ENCODE measurements around the gene HDAC4.

The HDAC4 gene

GRCh38 chr2:239351687-239352086 is 49.1 kb downstream of the HDAC4 start:
- no peak overlapping the region for H3K4me3 ChIP-seq (ENCODE audit: control insufficient read depth, low read depth, low read length)
- TF ChIP-seq, protein P1, sequence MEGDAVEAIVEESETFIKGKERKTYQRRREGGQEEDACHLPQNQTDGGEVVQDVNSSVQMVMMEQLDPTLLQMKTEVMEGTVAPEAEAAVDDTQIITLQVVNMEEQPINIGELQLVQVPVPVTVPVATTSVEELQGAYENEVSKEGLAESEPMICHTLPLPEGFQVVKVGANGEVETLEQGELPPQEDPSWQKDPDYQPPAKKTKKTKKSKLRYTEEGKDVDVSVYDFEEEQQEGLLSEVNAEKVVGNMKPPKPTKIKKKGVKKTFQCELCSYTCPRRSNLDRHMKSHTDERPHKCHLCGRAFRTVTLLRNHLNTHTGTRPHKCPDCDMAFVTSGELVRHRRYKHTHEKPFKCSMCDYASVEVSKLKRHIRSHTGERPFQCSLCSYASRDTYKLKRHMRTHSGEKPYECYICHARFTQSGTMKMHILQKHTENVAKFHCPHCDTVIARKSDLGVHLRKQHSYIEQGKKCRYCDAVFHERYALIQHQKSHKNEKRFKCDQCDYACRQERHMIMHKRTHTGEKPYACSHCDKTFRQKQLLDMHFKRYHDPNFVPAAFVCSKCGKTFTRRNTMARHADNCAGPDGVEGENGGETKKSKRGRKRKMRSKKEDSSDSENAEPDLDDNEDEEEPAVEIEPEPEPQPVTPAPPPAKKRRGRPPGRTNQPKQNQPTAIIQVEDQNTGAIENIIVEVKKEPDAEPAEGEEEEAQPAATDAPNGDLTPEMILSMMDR (IDR thresholded peaks at IDR 0.05; ENCODE audit: control insufficient read depth, insufficient read depth, low read depth, low read length, missing control alignments), result no peak
- no peak for DNase-seq (ENCODE audit: low read depth)

GRCh38 chr2:239349453-239350135 is 51.2 kb downstream of the HDAC4 start:
- H3K4me3 ChIP-seq (ENCODE audit: control insufficient read depth, low read depth, low read length), result no peak overlapping the region
- TF ChIP-seq, protein P1 (IDR thresholded peaks at IDR 0.05; ENCODE audit: control insufficient read depth, insufficient read depth, low read depth, low read length, missing control alignments), result no peak
- no peak for DNase-seq (ENCODE audit: low read depth)

DNA sequence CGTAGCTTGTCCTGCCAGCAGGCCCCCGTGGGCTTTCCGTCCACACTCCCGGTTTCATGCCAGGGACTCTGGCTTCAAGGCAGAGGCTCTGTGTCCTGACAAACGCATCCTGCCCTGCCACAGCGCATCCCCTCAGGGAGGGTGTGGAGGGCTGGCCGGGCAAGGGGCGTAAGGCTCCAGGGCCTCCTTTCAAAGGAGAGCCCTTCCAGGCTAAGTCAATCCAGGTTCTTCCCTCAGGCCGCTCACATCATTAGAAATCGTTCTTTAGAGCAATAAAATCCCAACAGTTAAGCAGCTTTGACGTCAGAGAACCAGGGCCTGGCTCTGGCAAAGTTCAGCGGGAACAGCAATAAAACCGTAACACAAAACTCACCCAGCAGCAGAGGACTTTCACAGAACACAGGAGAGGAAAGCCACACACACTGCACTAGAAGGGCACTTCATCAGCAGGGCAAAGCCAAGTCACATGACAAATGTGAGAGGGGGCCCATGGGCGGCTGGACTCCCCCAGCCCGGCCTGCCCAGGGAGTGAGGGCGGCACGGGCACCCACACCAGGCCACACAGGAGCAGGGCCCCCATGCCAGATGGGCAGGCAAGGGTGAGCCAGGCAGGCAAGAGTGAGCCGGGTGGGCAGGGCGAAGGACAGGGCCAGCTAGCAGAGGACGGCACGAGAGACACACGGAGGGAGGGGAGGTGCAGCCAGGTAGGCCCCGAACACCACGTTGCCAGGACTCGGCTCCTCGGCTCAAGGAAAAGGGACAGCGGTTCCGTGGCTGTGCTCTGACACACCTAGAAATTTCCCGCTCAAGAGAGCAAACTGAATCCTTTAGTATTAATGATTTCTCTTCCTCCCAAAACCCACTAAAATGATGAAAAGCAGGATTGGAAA is 52.0 kb downstream of the HDAC4 start:
- TF ChIP-seq, protein P1 (IDR thresholded peaks at IDR 0.05; ENCODE audit: control insufficient read depth, insufficient read depth, low read depth, low read length, missing control alignments), result no peak
- DNase-seq (ENCODE audit: low read depth), result no peak
- H3K4me3 ChIP-seq (ENCODE audit: control insufficient read depth, low read depth, low read length), result no peak overlapping the region

GRCh38 chr2:239346676-239347075 is 54.1 kb downstream of the HDAC4 start:
- TF ChIP-seq, protein P1 (IDR thresholded peaks at IDR 0.05; ENCODE audit: control insufficient read depth, insufficient read depth, low read depth, low read length, missing control alignments), result no peak
- H3K4me3 ChIP-seq (ENCODE audit: control insufficient read depth, low read depth, low read length), result no peak overlapping the region
- no peak for DNase-seq (ENCODE audit: low read depth)

DNA sequence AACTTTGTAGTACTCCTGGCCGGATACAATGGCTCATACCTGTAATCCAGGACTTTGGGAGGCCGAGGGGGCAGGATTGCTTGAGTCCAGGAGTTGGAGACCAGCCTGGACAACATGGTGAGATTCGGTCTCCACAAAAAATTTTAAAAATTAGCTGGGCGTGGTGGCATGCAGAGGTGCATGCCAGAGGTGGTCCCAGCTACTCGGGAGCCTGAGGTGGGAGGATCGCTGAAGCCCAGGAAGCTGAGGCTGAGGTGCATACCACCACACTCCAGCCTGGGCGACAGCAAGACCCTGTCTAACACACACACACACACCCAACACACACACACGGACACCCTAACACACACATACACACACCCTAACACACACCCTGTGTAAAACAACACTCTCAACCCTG is 55.6 kb downstream of the HDAC4 start:
- H3K4me3 ChIP-seq (ENCODE audit: control insufficient read depth, low read depth, low read length), result no peak overlapping the region
- TF ChIP-seq, protein P1 (IDR thresholded peaks at IDR 0.05; ENCODE audit: control insufficient read depth, insufficient read depth, low read depth, low read length, missing control alignments), result no peak
- DNase-seq (ENCODE audit: low read depth), result no peak

- DNase-seq (ENCODE audit: low read depth), result no peak
- H3K4me3 ChIP-seq (ENCODE audit: control insufficient read depth, low read depth, low read length), result no peak overlapping the region
- TF ChIP-seq, protein P1 (IDR thresholded peaks at IDR 0.05; ENCODE audit: control insufficient read depth, insufficient read depth, low read depth, low read length, missing control alignments), result no peak
Observed at GRCh38 chr2:239344857-239345216, 56.0 kb downstream of the HDAC4 start.

Measured in AG09309 (cell line).